Fibroblast of skin of right biceps (primary cell): Measurements from ENCODE around the gene MLLT3.

Source experiments
- DNase-seq: peaks from one replicate; pipeline ENCODE4 v3.0.0-alpha.2; 2013

Gene MLLT3

GRCh38 chr9:20553558-20554149, 68.6 kb downstream of the MLLT3 start:
- no peak for DNase-seq

GRCh38 chr9:20552874-20553557, 69.3 kb downstream of the MLLT3 start:
- no peak for DNase-seq

- DNase-seq: no peak
Measured at GRCh38 chr9:20551835-20552234, 70.5 kb downstream of the MLLT3 start.

DNA sequence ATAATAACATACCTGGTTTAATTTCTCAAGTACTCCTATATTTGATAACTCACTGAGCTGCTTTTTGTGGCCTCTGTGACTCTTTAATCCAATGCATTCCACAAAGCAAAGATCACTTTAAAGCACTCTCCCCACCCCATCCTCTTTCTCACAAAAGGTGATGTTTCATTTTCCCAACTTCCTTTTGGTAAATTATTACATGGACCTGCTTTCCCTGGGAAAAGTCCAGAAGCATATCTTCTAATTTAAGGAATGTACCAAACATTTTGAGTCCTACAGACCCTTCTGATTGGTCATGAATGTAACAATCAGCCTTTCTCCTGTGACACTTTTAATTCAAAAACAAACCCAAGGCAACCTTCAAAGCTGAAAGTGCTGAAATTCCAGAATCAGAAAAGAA, 71.1 kb downstream of the MLLT3 start:
- DNase-seq: peak; percentile 17

GRCh38 chr9:20550326-20550725, 72.0 kb downstream of the MLLT3 start:
- DNase-seq: no peak

- no peak for DNase-seq
Measured at GRCh38 chr9:20549053-20549452, 73.2 kb downstream of the MLLT3 start.

DNA sequence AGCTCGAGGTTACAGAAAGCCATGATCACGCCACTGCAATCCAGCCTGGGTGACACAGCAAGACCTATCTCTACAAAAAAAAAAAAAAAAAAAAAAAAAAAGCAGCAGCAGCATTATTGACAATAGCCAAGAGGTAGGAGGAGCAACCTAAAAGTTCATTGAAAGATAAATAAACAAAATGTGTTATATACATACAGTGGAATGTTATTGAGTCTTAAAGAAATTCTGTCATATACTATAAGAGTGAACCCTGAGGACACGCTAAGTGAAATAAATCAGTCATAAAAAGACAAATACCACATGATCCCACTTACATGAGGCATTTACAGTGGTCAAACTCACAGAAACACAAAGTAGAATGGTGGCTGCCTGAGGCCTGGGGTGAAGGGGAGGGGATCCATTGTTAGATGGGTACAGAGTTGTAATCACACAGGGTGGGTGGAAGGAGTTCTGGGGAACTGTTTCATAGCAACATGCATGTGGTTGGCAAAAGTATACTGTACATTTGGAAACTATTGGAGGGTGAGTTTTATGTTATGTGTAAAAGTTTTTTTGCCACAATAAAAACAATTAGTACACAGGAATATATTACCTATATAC, 77.2 kb downstream of the MLLT3 start:
- DNase-seq: no peak

- DNase-seq: no peak
Measured at GRCh38 chr9:20540169-20540863, 82.0 kb downstream of the MLLT3 start.

DNA sequence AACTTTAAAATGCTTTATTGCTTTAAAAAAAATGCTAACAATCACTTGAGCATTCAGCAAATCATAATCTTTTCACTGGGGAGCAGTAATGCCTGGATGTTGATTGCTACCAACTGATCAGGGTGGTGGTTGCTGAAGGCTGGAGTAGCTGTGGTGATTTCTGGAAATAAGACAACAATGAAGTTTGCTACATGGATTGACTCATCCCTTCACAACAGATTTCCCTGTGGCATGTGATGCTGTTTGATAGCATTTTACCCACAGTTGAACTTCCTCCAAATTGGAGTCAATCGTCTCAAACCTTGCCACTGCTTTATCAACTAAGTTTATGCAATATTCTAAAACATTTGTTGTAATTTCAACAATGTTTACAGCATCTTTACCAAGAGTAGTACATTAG, 83.3 kb downstream of the MLLT3 start:
- no peak for DNase-seq

DNA sequence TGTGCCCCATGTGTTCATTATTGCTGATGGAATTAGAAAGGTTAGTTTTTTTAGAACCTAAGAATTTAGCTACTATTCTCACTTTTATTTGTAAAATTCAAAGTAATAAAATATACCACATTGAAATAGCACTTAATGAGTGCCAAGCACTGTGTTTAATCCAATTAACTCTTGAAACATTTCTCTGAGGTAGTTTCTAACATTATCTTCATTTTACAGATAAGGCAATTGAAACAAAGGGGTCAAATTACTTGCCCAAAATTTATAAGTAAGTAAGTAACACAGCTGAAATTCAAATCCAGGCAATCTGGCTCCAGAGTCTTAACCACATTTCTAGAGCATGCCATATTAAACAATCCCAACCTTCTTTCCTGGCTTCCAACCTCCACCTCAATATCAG, 84.2 kb downstream of the MLLT3 start:
- no peak for DNase-seq

- DNase-seq: no peak
Measured at GRCh38 chr9:20537294-20537693, 85.0 kb downstream of the MLLT3 start.

DNA sequence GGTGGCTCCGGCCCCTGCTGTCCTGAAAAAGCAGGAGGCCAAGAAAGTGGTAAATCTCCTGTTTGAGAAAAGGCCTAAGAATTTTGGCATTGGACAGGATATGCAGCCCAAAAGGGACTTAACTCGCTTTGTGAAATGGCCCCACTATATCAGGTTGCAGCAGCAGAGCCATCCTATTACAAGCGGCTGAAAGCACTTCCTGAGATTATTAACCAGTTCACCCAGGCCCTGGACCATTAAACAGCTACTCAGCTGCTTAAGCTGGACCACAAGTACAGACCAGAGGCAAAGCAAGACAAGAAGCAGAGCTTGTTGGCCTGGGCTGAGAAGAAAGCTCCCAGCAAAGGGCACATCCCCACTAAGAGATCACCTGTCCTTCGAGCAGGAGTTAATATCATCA, 89.7 kb downstream of the MLLT3 start:
- no peak for DNase-seq

DNA sequence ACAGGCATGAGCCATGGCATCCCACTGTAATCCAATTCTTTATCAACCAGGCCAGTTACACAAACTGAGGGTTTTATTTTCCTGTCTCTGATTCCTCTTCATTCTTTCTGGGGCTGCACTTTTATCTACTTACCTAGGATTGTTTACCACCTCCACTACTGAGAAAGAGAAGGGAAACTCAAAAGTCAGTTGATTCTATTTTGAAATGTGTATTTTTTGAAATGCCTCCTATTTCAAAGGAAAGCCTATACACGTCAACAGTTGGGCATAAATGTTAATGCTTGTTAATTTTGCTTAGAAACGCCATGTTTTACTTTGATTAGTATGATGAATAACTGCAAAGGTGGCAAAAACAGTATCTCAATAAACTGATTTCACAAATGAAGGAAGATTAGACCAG, 92.5 kb downstream of the MLLT3 start:
- no peak for DNase-seq

DNA sequence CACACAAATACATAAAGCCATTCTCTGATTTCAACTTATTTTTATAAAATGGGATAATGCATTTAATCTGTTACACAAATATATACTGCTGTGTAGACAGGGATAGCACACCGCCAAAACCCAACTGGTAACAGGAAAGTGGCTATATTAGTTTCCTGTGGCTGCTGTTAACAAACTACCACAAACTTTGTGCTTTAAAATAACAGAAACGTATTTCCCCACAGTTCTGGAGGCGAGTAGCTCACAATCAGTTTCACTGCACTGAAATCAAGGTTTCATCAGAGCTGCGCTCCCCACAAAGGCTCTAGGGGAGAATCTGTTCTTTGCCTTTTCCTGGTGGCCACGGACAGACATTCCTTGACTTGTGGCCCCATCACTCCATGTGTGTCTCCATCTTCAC, 94.0 kb downstream of the MLLT3 start:
- DNase-seq: no peak

- peak; percentile 59 for DNase-seq
Measured at GRCh38 chr9:20526500-20527319, 95.6 kb downstream of the MLLT3 start.

DNA sequence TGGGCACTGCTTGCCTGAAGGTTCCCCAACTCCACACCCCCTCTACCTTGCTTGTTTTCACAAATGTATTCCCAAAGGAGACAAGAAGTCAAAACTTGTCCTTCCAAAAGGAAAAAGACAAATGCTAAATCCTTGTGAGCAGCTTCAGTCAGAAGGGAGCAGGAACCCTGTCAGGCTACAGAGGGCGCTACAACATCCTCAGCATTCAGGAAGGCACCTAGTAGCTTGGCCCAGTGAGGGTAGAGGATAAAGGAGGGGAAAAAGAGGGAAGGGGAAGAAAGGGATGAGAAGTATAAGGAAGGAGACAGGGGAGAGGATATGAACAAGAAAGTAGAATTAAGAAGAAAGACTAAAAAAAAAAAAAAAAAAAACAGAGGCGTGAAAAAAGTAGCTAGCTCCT, 97.5 kb downstream of the MLLT3 start:
- DNase-seq: no peak

DNA sequence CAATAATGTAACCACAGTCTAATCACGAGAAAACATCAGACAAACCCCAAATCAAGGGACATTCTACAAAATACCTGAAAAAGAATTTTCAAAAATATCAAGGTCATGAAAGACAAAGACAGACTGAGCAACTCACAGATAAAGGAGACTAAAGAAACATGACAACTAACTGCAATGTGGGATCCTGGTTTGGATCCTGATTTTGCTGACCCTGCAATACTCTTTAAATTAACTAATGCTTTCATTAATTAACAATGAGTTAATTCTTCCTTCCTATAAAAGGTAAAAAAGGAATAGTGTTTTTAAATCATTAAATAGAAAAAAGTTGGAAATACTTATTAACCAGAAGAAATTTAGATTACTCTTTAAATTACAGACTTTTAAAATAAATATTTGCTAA, 103.6 kb downstream of the MLLT3 start:
- no peak for DNase-seq

GRCh38 chr9:20513126-20513913, 109.0 kb downstream of the MLLT3 start:
- DNase-seq: no peak

DNA sequence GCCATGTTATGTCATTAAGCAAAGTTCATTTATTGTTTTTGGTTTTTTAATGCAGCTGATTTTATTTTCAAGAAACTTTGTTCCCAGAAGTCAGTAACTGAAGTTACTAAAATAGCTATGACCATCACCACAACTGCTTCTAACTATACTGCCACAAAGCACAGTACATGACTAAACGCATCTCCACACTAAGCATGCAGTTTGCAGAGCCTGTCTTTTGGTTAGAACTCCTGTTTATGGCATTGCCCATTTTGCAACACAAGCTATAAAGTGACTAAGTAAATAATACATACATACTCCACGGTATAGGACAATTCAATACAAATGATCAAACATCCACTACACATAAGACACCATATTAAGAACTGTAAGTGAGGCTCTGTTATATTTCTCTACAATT, 109.7 kb downstream of the MLLT3 start:
- DNase-seq: no peak

- DNase-seq: peak; percentile 67
Measured at GRCh38 chr9:20512106-20512505, 110.2 kb downstream of the MLLT3 start.

DNA sequence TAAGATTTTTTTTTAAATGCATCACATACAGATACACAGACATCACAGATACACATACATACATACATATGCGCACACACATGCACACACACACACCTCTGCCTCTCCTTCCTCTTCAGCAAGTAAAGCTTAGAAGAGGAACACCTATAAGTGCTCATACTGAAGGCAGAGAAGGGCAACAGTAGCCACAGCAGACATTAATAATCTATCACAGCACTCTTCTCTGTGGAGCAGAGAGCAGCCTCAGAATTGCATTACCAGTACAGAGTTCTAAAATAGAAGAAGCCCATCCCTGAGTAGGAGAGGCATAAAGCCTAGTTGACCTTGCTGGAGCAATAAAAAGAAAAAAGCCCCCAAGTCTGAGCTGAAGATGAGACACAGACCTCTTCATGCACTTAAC, 110.6 kb downstream of the MLLT3 start:
- DNase-seq: no peak

- DNase-seq: no peak
Measured at GRCh38 chr9:20509466-20509865, 112.8 kb downstream of the MLLT3 start.
